Hepatocyte (in vitro differentiated cells): ENCODE data around the gene GPC3.

Source experiments
- CTCF ChIP-seq: fragments of 200-600 bp; sonication (generic); IDR thresholded peaks from 2 replicates; pipeline ENCODE4 v1.5.1; 2016; ENCODE audit warnings: antibody characterized with exemption, mild to moderate bottlenecking; ENCODE audit not compliant: poor library complexity
- EZH2 ChIP-seq: fragments of 200-600 bp; sonication (generic); IDR thresholded peaks from 2 replicates; pipeline ENCODE4 v1.6.1; 2016; ENCODE audit warnings: antibody characterized with exemption, mild to moderate bottlenecking, borderline replicate concordance

- TF ChIP-seq CTCF (no peak), EZH2 (no peak)
Observed at GRCh38 chrX:133608406-133608805, 377.0 kb downstream of the GPC3 start.
